ENCODE results near the gene ATP8B3.

DNA sequence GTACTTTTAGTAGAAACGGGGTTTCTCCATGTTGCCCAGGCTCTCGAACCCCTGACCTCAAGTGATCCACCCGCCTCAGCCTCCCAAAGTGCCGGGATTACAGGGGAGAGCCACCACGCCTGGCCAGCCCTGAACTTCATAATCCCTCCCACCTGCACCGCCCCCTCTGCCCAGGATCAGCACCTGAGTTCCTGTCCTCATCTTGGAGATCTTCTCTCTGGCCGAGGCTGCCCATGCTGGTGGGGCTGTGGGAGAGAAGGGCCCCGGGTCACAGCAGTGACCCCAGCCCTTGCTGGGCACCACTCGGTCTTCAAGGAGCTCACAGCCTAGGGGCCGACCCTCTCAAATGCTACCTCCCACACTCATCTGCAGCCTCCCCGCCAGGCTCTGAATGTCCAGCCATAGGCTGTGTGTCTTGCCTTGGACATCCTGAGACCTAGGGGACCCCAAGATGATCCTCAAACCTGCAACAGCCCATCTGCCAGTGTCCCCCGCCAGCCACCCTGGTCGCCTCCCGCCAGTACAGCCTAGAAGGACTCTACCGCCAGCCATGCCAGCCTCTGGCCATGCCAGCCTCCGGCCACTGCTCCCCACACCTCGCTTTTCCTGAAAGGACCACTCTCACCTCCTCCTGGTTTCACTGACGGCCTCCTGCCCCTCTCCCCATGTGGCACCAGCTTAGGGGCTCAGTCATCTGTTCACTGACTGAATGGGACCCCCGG, 1.5 kb downstream of the ATP8B3 start:
- TF ChIP-seq EZH2 (IDR thresholded peaks at IDR 0.05; ENCODE audit: borderline replicate concordance, low read depth, low read length, severe bottlenecking) = no peak
- TF ChIP-seq, protein P1, sequence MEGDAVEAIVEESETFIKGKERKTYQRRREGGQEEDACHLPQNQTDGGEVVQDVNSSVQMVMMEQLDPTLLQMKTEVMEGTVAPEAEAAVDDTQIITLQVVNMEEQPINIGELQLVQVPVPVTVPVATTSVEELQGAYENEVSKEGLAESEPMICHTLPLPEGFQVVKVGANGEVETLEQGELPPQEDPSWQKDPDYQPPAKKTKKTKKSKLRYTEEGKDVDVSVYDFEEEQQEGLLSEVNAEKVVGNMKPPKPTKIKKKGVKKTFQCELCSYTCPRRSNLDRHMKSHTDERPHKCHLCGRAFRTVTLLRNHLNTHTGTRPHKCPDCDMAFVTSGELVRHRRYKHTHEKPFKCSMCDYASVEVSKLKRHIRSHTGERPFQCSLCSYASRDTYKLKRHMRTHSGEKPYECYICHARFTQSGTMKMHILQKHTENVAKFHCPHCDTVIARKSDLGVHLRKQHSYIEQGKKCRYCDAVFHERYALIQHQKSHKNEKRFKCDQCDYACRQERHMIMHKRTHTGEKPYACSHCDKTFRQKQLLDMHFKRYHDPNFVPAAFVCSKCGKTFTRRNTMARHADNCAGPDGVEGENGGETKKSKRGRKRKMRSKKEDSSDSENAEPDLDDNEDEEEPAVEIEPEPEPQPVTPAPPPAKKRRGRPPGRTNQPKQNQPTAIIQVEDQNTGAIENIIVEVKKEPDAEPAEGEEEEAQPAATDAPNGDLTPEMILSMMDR (IDR thresholded peaks at IDR 0.05; ENCODE audit: borderline replicate concordance, extremely low read depth, low read length, poor library complexity, severe bottlenecking) = no peak

All from DND-41 (cell line).